ENCODE data around the gene CFAP20DC.
"Not testable (repeated sequence)": the region's sequence is repeated elsewhere in the genome, so short reads cannot be mapped to it uniquely, and the experiment has no call there.

CFAP20DC gene

GRCh38 chr3:58711871-58712270 lies 338.0 kb downstream of the CFAP20DC start:
- Histone ChIP-seq H3K27ac (ENCODE audit: extremely low read depth, low read depth, low read length) (no peak overlapping the region), H3K4me3 (ENCODE audit: low read depth, low read length) (no peak overlapping the region), H3K4me1 (ENCODE audit: control insufficient read depth, insufficient read depth, low read length) (no peaks in the 10 kb centered on the region), H3K36me3 (ENCODE audit: control insufficient read depth in 2 of 2, insufficient read depth in 1 of 2, low read length in 2 of 2) (no peaks in the 10 kb centered on the region), H3K9me3 (ENCODE audit: control insufficient read depth, insufficient read depth, low read depth, low read length) (no peaks in the 10 kb centered on the region)
- ChIA-PET CTCF (no interaction called here), POLR2A (no interaction called here)
- no peak for TF ChIP-seq ZNF514 (tag by site-specific recombination; IDR thresholded peaks at IDR 0.05)
- TF ChIP-seq SP7 (tag by site-specific recombination; IDR thresholded peaks at IDR 0.05), result no peak
- no peak for TF ChIP-seq EGR2 (tag by site-specific recombination; IDR thresholded peaks at IDR 0.05; ENCODE audit: low read depth)
- no peak for TF ChIP-seq ZNF626 (tag by site-specific recombination; IDR thresholded peaks at IDR 0.05)
- peak; percentile 37 for TF ChIP-seq ZIC2 (tag by site-specific recombination; IDR thresholded peaks at IDR 0.05)
- TF ChIP-seq ZNF350 (tag by site-specific recombination; IDR thresholded peaks at IDR 0.05), result no peak

DNA sequence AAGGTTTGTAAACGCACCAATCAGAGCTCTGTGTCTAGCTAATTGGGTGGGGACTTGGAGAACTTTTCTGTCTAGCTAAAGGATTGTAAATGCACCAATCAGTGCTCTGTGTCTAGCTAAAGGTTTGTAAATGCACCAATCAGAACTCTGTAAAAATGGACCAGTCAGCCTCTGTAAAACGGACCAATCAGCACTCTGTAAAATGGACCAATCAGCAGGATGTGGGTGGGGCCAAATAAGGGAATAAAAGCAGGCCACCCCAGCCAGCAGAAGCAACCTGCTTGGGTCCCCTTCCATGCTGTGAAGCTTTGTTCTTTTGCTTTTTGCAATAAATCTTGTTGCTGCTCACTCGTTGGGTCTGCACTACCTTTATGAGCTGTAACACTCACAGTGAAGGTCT lies 340.8 kb downstream of the CFAP20DC start:
- H3K9me3 ChIP-seq (ENCODE audit: control insufficient read depth, insufficient read depth, low read depth, low read length); H3K4me1 ChIP-seq (ENCODE audit: control insufficient read depth, insufficient read depth, low read length); H3K27ac ChIP-seq (ENCODE audit: extremely low read depth, low read depth, low read length); POLR2A ChIA-PET; H3K36me3 ChIP-seq (ENCODE audit: control insufficient read depth in 2 of 2, insufficient read depth in 1 of 2, low read length in 2 of 2); H3K4me3 ChIP-seq (ENCODE audit: low read depth, low read length): not testable (repeated sequence)
- CTCF ChIA-PET, result interaction anchor here (0.6 kb wide), 1 partner anchor 115 kb away, joined by 3 read pairs; no protein-coding TSS in a partner anchor

DNA sequence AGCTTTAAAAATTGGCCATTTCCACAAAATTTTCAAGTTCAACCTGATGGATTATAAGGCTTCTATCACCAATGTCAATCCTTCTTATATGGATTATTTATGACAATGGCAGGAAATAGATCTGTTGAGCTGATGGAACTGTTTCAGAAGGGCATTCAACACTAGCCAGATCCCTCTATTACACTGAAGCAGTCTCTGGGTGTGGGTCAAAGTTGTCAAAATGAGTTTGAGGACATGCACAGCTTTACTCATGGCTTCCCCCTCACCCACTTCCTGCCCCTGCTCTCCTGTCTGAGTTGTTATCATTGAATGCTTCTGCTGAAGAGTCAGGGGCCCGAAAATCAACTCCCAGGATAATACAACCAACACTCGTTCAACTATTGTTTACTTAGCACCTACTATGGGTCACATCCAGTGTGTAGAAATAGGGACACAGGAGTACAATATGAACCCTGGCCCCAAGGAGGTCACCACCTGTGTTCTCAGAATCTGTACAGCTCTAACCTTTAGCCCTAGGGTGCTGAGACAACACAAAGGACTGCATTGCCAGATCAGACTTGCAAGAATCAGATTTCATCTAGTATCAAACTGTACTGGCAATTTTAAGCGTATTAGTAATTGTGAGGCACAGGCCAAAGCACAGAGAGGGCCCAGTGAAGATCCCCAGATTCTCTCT lies 341.6 kb downstream of the CFAP20DC start:
- no peak overlapping the region for H3K27ac ChIP-seq (ENCODE audit: extremely low read depth, low read depth, low read length)
- CTCF ChIA-PET, result no interaction called here
- H3K4me3 ChIP-seq (ENCODE audit: low read depth, low read length), result no peak overlapping the region
- TF ChIP-seq ZNF426 (tag by site-specific recombination; IDR thresholded peaks at IDR 0.05) (no peak), FEZF1 (tag by site-specific recombination; IDR thresholded peaks at IDR 0.05) (no peak), ZNF169 (tag by site-specific recombination; IDR thresholded peaks at IDR 0.05) (no peak), KLF17 (tag by site-specific recombination; IDR thresholded peaks at IDR 0.05) (no peak), ZNF157 (tag by site-specific recombination; IDR thresholded peaks at IDR 0.05) (no peak), ZBTB48 (tag by site-specific recombination; IDR thresholded peaks at IDR 0.05) (no peak), ZNF664 (tag by site-specific recombination; IDR thresholded peaks at IDR 0.05) (no peak), ZBTB49 (tag by site-specific recombination; IDR thresholded peaks at IDR 0.05; ENCODE audit: low read depth) (no peak), ZNF558 (tag by site-specific recombination; IDR thresholded peaks at IDR 0.05) (no peak), ZNF560 (tag by site-specific recombination; IDR thresholded peaks at IDR 0.05; ENCODE audit: borderline replicate concordance) (no peak), ZNF629 (tag by site-specific recombination; IDR thresholded peaks at IDR 0.05) (no peak), ZNF148 (tag by site-specific recombination; IDR thresholded peaks at IDR 0.05; ENCODE audit: borderline replicate concordance) (no peak), ZNF10 (tag by site-specific recombination; IDR thresholded peaks at IDR 0.05) (no peak)
- H3K9me3 ChIP-seq (ENCODE audit: control insufficient read depth, insufficient read depth, low read depth, low read length), result no peaks in the 10 kb centered on the region
- POLR2A ChIA-PET, result no interaction called here
- H3K4me1 ChIP-seq (ENCODE audit: control insufficient read depth, insufficient read depth, low read length), result no peaks in the 10 kb centered on the region
- no peaks in the 10 kb centered on the region for H3K36me3 ChIP-seq (ENCODE audit: control insufficient read depth in 2 of 2, insufficient read depth in 1 of 2, low read length in 2 of 2)

Data from HEK293 (cell line).